Activated B cell treated with CpG ODN at 0.5 μM for 24 hours (primary cell): ENCODE data around the gene PROX2. TPM values are rescaled to one million over a fixed set of nuclear protein-coding genes. Genes with fewer than 3 reads are reported as not detected.

Experiments
- ATAC-seq: fragments of 200-7000 bp; cut with Tn5 transposase; one replicate; pipeline ENCODE4 v1.10.0; 2021; ENCODE audit warnings: low read depth, mild to moderate bottlenecking, moderate library complexity
- CTCF ChIA-PET: fragments of 350-600 bp; sonication (Branson Sonifier 250); formaldehyde crosslinking; loops from one replicate; lab custom pipeline; 2021; ENCODE audit warnings: antibody characterized with exemption; lab: Charles Lee
- POLR2A ChIA-PET: fragments of 350-600 bp; sonication (Branson Sonifier 250); formaldehyde crosslinking; loops from one replicate; lab custom pipeline; 2021; ENCODE audit warnings: antibody characterized with exemption; lab: Charles Lee
- DNase-seq: peaks from one replicate; pipeline ENCODE4 v3.0.0; 2022
- H3K27ac Mint-ChIP-seq: one replicate; pipeline ENCODE4 v1.8.0; 2020; ENCODE audit warnings: mixed read lengths
- H3K27me3 Mint-ChIP-seq: one replicate; pipeline ENCODE4 v1.8.0; 2021; ENCODE audit warnings: mixed read lengths
- H3K36me3 Mint-ChIP-seq: one replicate; pipeline ENCODE4 v1.8.0; 2021; ENCODE audit warnings: low read depth, mixed read lengths
- H3K4me1 Mint-ChIP-seq: one replicate; pipeline ENCODE4 v1.8.0; 2021; ENCODE audit warnings: mixed read lengths
- H3K4me3 Mint-ChIP-seq: one replicate; pipeline ENCODE4 v1.8.0; 2020; ENCODE audit warnings: mild to moderate bottlenecking, mixed read lengths
- H3K9me3 Mint-ChIP-seq: one replicate; pipeline ENCODE4 v1.8.0; 2020; ENCODE audit warnings: mixed read lengths
- intact Hi-C: fragments of 100-400 bp; cut with micrococcal nuclease; formaldehyde crosslinking; loops from one replicate; pipeline ENCODE4 v1.15.1; 2024
- total RNA-seq: library from RNA; stranded (reverse); gene quantifications from 2 replicates; pipeline ENCODE4 v1.2.3, GENCODE V29; 2022
- TF ChIP-seq, protein P1 (sequence below): fragments of 200-600 bp; IDR thresholded peaks from one replicate; pipeline ENCODE4 v1.8.0; 2022; ENCODE audit warnings: antibody characterized with exemption, mild to moderate bottlenecking

PROX2 gene
- total RNA-seq, 1 donor from 2014 or later = not detected

GRCh38 chr14:74846968-74847665 is 28.8 kb downstream of the PROX2 start:
- ATAC-seq = no peak
- H3K36me3 Mint-ChIP-seq = no peaks in the 10 kb centered on the region
- no peak overlapping the region for H3K27ac Mint-ChIP-seq
- no peaks in the 10 kb centered on the region for H3K9me3 Mint-ChIP-seq
- no peaks in the 10 kb centered on the region for H3K27me3 Mint-ChIP-seq
- CTCF ChIA-PET = interaction anchor here (3.3 kb wide), 1 partner anchor 14 kb away, joined by 8 read pairs; no protein-coding TSS in a partner anchor
- POLR2A ChIA-PET = interaction anchor here (0.5 kb wide), 1 partner anchor 1029 kb away, joined by 4 read pairs; no protein-coding TSS in a partner anchor
- peaks cover 9% of the 10 kb centered on the region for H3K4me1 Mint-ChIP-seq
- no peak overlapping the region for H3K4me3 Mint-ChIP-seq
- TF ChIP-seq, protein P1, sequence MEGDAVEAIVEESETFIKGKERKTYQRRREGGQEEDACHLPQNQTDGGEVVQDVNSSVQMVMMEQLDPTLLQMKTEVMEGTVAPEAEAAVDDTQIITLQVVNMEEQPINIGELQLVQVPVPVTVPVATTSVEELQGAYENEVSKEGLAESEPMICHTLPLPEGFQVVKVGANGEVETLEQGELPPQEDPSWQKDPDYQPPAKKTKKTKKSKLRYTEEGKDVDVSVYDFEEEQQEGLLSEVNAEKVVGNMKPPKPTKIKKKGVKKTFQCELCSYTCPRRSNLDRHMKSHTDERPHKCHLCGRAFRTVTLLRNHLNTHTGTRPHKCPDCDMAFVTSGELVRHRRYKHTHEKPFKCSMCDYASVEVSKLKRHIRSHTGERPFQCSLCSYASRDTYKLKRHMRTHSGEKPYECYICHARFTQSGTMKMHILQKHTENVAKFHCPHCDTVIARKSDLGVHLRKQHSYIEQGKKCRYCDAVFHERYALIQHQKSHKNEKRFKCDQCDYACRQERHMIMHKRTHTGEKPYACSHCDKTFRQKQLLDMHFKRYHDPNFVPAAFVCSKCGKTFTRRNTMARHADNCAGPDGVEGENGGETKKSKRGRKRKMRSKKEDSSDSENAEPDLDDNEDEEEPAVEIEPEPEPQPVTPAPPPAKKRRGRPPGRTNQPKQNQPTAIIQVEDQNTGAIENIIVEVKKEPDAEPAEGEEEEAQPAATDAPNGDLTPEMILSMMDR = no peak
- intact Hi-C loops = no loop called here
- no peak for DNase-seq

DNA sequence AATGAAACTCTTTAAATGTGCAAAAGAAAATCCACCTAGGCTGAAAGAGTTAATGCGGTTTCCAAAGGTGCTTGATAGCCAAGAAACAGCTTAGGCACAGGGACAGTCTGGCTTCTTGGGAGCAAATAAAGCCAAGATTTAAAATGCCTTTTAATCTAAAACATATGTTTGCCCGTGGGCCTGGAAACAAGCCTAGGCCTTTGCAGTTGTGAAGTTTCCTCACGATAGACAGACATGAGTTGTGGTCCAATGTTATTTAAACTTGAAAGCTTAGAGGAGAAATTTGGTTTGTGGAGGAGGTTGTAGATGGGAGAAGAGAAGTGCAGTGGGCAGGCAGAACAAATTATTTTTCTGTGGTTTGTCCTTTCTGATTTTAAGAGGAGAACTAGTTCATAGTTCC is 29.8 kb downstream of the PROX2 start:
- intact Hi-C loops = no loop called here
- POLR2A ChIA-PET = interaction anchor here (0.5 to 1.2 kb wide), 2 partner anchors 10 to 1028 kb away, joined by 3 to 4 read pairs; no protein-coding TSS in a partner anchor
- Mint-ChIP-seq H3K4me3 (no peak overlapping the region), H3K27me3 (no peaks in the 10 kb centered on the region), H3K4me1 (peaks cover 18% of the 10 kb centered on the region), H3K36me3 (no peaks in the 10 kb centered on the region), H3K9me3 (no peaks in the 10 kb centered on the region), H3K27ac (no peak overlapping the region)
- no peak for DNase-seq
- ATAC-seq = no peak
- CTCF ChIA-PET = interaction anchor here (3.3 kb wide), 1 partner anchor 15 kb away, joined by 8 read pairs; no protein-coding TSS in a partner anchor
- TF ChIP-seq, protein P1 = no peak

DNA sequence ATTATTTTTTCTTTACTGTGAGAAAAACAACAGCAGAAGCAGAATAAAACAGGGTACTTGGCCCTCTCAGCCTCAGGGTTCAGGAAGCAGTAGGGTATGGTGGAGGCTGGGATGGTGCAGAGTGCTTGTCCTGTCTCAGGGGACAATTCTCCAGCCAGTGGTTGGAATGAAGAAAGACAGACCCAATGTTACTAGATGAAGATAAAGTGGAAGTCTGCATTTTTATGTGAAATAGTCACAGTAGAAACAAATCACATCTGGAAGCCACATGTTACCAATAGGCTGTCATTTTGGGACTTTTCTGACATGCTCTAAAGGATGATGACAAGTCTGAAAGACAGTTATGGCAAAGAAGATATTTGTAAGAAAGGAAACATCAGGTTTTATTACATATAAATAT is 32.3 kb downstream of the PROX2 start:
- no peak for DNase-seq
- ChIA-PET POLR2A (no interaction called here), CTCF (interaction anchor here (1.1 to 2.0 kb wide), 2 partner anchors 18 to 61 kb away, joined by 4 to 14 read pairs; no protein-coding TSS in a partner anchor)
- Mint-ChIP-seq H3K27ac (peak overlapping the region; percentile 7), H3K4me1 (peaks cover 37% of the 10 kb centered on the region), H3K36me3 (no peaks in the 10 kb centered on the region), H3K4me3 (no peak overlapping the region), H3K27me3 (no peaks in the 10 kb centered on the region), H3K9me3 (no peaks in the 10 kb centered on the region)
- intact Hi-C loops = loop anchor here (5.0 kb wide), 1 partner anchor 81 kb away; the partner anchor contains the start of gene YLPM1
- TF ChIP-seq, protein P1 = no peak
- ATAC-seq = no peak

- Mint-ChIP-seq H3K4me3 (peak overlapping the region; percentile 63), H3K4me1 (peaks cover 59% of the 10 kb centered on the region)
Observed at GRCh38 chr14:74841230-74842207, 34.4 kb downstream of the PROX2 start.

More at GRCh38 chr14:74841230-74842207, 34.4 kb downstream of the PROX2 start:
- TF ChIP-seq, protein P1 = no peak
- peak; percentile 84 for ATAC-seq
- Mint-ChIP-seq H3K27me3 (no peaks in the 10 kb centered on the region), H3K27ac (peak overlapping the region; percentile 93), H3K36me3 (no peaks in the 10 kb centered on the region), H3K9me3 (no peaks in the 10 kb centered on the region)
- ChIA-PET CTCF (interaction anchor here (1.5 to 2.0 kb wide), 3 partner anchors 20 to 286 kb away, joined by 3 to 14 read pairs (median 3); partner anchors contain the start of gene NEK9), POLR2A (interaction anchor here (0.7 kb wide), 1 partner anchor 298 kb away, joined by 3 read pairs; no protein-coding TSS in a partner anchor)
- no peak for DNase-seq
- intact Hi-C loops = loop anchor here (2.0 to 5.0 kb wide), 3 partner anchors 17 to 79 kb away; partner anchors contain the start of genes DLST and YLPM1
